GM23248 (cell line): ENCODE data around the gene COPS3. TPM values are rescaled to one million over a fixed set of nuclear protein-coding genes. Genes with fewer than 3 reads are reported as not detected.

ENCODE experiments used
- DNase-seq: peaks from one replicate; pipeline ENCODE4 v3.0.0-alpha.2; 2015
- H2AFZ ChIP-seq: fragments of 200-600 bp; sonication (generic); 2 replicates; pipeline ENCODE4 v1.6.1; 2016; ENCODE audit warnings: antibody characterized with exemption
- H3F3A ChIP-seq: fragments of 200-600 bp; sonication (generic); 2 replicates; pipeline ENCODE4 v1.6.1; 2016; ENCODE audit warnings: mild to moderate bottlenecking, antibody characterized with exemption, mixed run types; ENCODE audit not compliant: insufficient read depth
- H3K27ac ChIP-seq: fragments of 200-600 bp; sonication (generic); 2 replicates; pipeline ENCODE4 v1.5.1; 2016; ENCODE audit warnings: mild to moderate bottlenecking
- H3K27me3 ChIP-seq: fragments of 200-600 bp; sonication (generic); replicated peaks from 2 replicates; pipeline ENCODE4 v1.6.1; 2016; ENCODE audit warnings: mild to moderate bottlenecking; ENCODE audit not compliant: insufficient read depth
- H3K36me3 ChIP-seq: fragments of 200-600 bp; sonication (generic); 2 replicates; pipeline ENCODE4 v1.6.1; 2016; ENCODE audit warnings: low read depth, mild to moderate bottlenecking
- H3K4me1 ChIP-seq: fragments of 200-600 bp; sonication (generic); 2 replicates; pipeline ENCODE4 v1.6.1; 2016; ENCODE audit warnings: mild to moderate bottlenecking; ENCODE audit not compliant: insufficient read depth
- H3K4me2 ChIP-seq: fragments of 200-600 bp; sonication (generic); one replicate; pipeline ENCODE4 v1.6.1; 2016; ENCODE audit warnings: mild to moderate bottlenecking; ENCODE audit not compliant: unreplicated experiment
- H3K4me3 ChIP-seq: fragments of 200-600 bp; sonication (generic); 2 replicates; pipeline ENCODE4 v1.5.1; 2016; ENCODE audit warnings: mild to moderate bottlenecking
- H3K79me2 ChIP-seq: fragments of 200-600 bp; sonication (generic); 2 replicates; pipeline ENCODE4 v1.6.1; 2016; ENCODE audit warnings: mild to moderate bottlenecking; ENCODE audit not compliant: insufficient read depth
- H3K9ac ChIP-seq: fragments of 200-600 bp; sonication (generic); 2 replicates; pipeline ENCODE4 v1.6.1; 2016; ENCODE audit warnings: mild to moderate bottlenecking
- H3K9me2 ChIP-seq: fragments of 200-600 bp; sonication (generic); 2 replicates; pipeline ENCODE4 v1.6.1; 2016; ENCODE audit warnings: mixed run types, mild to moderate bottlenecking, moderate library complexity; ENCODE audit not compliant: insufficient read depth
- H3K9me3 ChIP-seq: fragments of 200-600 bp; sonication (generic); one replicate; pipeline ENCODE4 v1.6.1; 2017; ENCODE audit warnings: low read depth
- H4K20me1 ChIP-seq: fragments of 200-600 bp; sonication (generic); 2 replicates; pipeline ENCODE4 v1.6.0; 2016; ENCODE audit not compliant: insufficient read depth
- EZH2 ChIP-seq: fragments of 200-600 bp; sonication (generic); IDR thresholded peaks from 2 replicates; pipeline ENCODE4 v1.6.1; 2018; ENCODE audit warnings: antibody characterized with exemption, mild to moderate bottlenecking; ENCODE audit not compliant: insufficient read depth, poor library complexity, severe bottlenecking
- EZH2phosphoT487 ChIP-seq: fragments of 200-600 bp; sonication (generic); IDR thresholded peaks from 2 replicates; pipeline ENCODE4 v1.6.1; 2018; ENCODE audit warnings: antibody characterized with exemption, moderate library complexity, mild to moderate bottlenecking, low read depth; ENCODE audit not compliant: insufficient read depth
- WGBS, 2 experiments: methylation state at CpG; one replicate each; pipeline ENCODE4 v1.1.6; 2015 to 2017; ENCODE audit warnings: low lambda C conversion rate in 2 of 2, low coverage in 1 of 2; ENCODE audit errors: missing lambda C conversion rate in 2 of 2; 5-methylcytosine and 5-hydroxymethylcytosine counted together
- in situ Hi-C: fragments of 300-500 bp; cut with MboI; formaldehyde crosslinking; loops from 2 replicates; pipeline ENCODE4 v1.15.0; 2020
- polyA plus RNA-seq: library from polyadenylated mRNA; unstranded; fragments of >200 nt; fragmentation: Nextera tagmentation; extraction: Ambion mirVana; gene quantifications from 2 replicates; pipeline ENCODE4 v1.2.1, GENCODE V29; 2016
- total RNA-seq: library from RNA; depleted of rRNA; stranded (reverse); fragments of >200 nt; shearing (Covaris generic); gene quantifications from 2 replicates; pipeline ENCODE4 v1.2.3, GENCODE V29; 2014

Gene COPS3
- total and polyA plus RNA-seq, 2 experiments from 2014 or later: 90.2 to 93.3 TPM

DNA sequence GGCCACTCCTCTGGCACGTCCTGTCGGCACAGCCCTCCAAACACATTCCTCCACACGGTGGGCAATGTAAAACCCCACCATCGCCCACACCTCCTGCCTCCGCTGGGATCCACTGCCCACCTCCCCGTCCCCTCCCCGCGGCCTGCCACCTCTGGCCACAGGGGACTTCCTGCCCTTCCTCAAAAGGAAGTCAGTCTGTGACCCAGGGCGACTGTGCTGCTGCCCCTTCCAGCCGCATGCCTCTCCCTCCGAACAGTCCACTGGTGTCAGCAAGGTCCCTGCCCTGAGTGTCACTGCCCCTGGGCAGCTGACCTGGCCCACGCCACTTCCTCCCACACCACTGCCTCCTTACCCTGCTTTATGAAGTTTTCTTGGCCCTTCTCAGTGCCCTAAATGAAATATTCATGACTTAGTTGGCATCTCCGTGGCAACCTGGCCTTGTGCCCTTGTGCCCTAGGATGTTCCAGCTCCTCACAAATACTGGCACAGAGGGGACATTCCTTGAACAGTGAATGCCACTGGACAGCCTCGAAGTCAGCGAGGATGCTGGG lies 76.9 kb downstream of the COPS3 start:
- Histone ChIP-seq H3K27me3 (no peaks in the 10 kb centered on the region), H3K9me3 (no peaks in the 10 kb centered on the region), H3K9ac (no peak overlapping the region), H3K9me2 (no peaks in the 10 kb centered on the region), H3K79me2 (no peaks in the 10 kb centered on the region), H3K36me3 (no peaks in the 10 kb centered on the region), H4K20me1 (no peaks in the 10 kb centered on the region), H3K4me3 (no peak overlapping the region), H3K4me2 (no peak overlapping the region), H3F3A (peaks cover 15% of the 10 kb centered on the region), H3K27ac (no peak overlapping the region), H3K4me1 (0 out of 2 replicates have a peak, but pooled peaks cover 12% of the 10 kb centered on the region), H2AFZ (no peak overlapping the region)
- DNase-seq: no peak
- WGBS, 2 experiments: 85 to 87% methylated on average over 15 of the region's 15 CpGs
- in situ Hi-C loops: no loop called here
- TF ChIP-seq EZH2 (no peak), EZH2phosphoT487 (no peak)

GRCh38 chr17:17203173-17203730 lies 77.8 kb downstream of the COPS3 start:
- Histone ChIP-seq H3K4me3 (no peak overlapping the region), H3K4me1 (0 out of 2 replicates have a peak, but pooled peaks cover 12% of the 10 kb centered on the region), H3K27ac (no peak overlapping the region), H3K79me2 (no peaks in the 10 kb centered on the region), H2AFZ (no peak overlapping the region), H3K9me2 (no peaks in the 10 kb centered on the region), H3K27me3 (no peaks in the 10 kb centered on the region), H4K20me1 (no peaks in the 10 kb centered on the region), H3F3A (peaks cover 15% of the 10 kb centered on the region), H3K9ac (no peak overlapping the region), H3K36me3 (no peaks in the 10 kb centered on the region), H3K9me3 (no peaks in the 10 kb centered on the region), H3K4me2 (no peak overlapping the region)
- TF ChIP-seq EZH2phosphoT487 (no peak), EZH2 (no peak)
- 87 to 89% methylated on average over 15 of the region's 15 CpGs for WGBS, 2 experiments
- no peak for DNase-seq
- in situ Hi-C loops: no loop called here

DNA sequence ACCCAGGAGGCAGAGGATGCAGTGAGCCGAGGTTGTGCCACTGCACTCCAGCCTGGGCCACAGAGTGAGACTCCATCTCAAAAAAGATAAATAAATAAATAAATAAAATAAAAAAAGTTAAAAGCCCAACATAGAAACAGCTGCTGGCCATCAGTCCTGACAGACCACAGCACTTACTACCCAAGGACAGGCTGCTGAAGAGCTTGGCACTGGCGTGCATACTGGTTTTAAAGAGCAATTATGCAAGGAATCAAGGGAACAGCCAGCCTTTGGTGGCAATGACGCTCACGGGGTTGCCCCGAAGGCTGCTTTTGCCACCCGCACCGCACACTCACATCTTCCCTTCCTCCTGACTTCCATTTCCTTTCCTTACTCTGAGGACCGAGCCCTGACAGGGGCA lies 79.1 kb downstream of the COPS3 start:
- H3K9me2 ChIP-seq: no peaks in the 10 kb centered on the region
- H3K4me2 ChIP-seq: no peak overlapping the region
- DNase-seq: no peak
- no peak overlapping the region for H3K4me3 ChIP-seq
- H3K27ac ChIP-seq: no peak overlapping the region
- no peak overlapping the region for H2AFZ ChIP-seq
- H3K79me2 ChIP-seq: no peaks in the 10 kb centered on the region
- in situ Hi-C loops: no loop called here
- no peaks in the 10 kb centered on the region for H4K20me1 ChIP-seq
- H3K36me3 ChIP-seq: no peaks in the 10 kb centered on the region
- H3K4me1 ChIP-seq: 0 out of 2 replicates have a peak, but pooled peaks cover 9% of the 10 kb centered on the region
- TF ChIP-seq EZH2phosphoT487 (no peak), EZH2 (no peak)
- H3K9ac ChIP-seq: no peak overlapping the region
- peaks cover 5% of the 10 kb centered on the region for H3F3A ChIP-seq
- H3K9me3 ChIP-seq: no peaks in the 10 kb centered on the region
- no peaks in the 10 kb centered on the region for H3K27me3 ChIP-seq
- WGBS, 2 experiments: 87 to 96% methylated on average over 8 of the region's 8 CpGs

DNA sequence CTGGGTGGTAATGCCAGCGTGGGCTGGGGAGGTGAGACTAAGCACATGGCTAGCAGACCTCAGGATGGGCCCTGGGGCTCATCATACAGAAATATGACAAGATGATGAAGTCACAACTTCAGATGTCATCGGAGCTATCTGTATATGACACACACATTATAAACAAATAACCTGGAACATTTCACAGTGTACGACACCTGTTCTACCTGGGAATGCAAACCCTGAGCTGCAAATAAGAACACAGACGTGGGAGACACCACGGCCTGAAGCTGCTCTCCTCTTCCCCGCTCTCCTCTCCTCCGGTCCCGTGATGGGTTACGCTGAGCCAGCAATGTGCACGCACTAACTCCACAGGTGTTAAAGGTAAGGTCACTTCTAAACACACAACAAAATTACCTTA lies 79.8 kb downstream of the COPS3 start:
- no peak overlapping the region for H3K27ac ChIP-seq
- in situ Hi-C loops: no loop called here

More for the DNA sequence above, 79.8 kb downstream of the COPS3 start:
- WGBS, 2 experiments: 83% methylated on average over 10 of the region's 10 CpGs
- no peak overlapping the region for H3K4me3 ChIP-seq
- no peaks in the 10 kb centered on the region for H4K20me1 ChIP-seq
- no peak overlapping the region for H2AFZ ChIP-seq
- no peak overlapping the region for H3K9ac ChIP-seq
- H3K9me3 ChIP-seq: no peaks in the 10 kb centered on the region
- DNase-seq: no peak
- no peaks in the 10 kb centered on the region for H3K9me2 ChIP-seq
- no peak for TF ChIP-seq EZH2phosphoT487
- TF ChIP-seq EZH2: no peak
- no peaks in the 10 kb centered on the region for H3K36me3 ChIP-seq
- 0 out of 2 replicates have a peak, but pooled peaks cover 6% of the 10 kb centered on the region for H3K4me1 ChIP-seq
- H3F3A ChIP-seq: peaks cover 8% of the 10 kb centered on the region; the same call in 1 of the 2 replicates
- H3K79me2 ChIP-seq: no peaks in the 10 kb centered on the region
- no peaks in the 10 kb centered on the region for H3K27me3 ChIP-seq
- H3K4me2 ChIP-seq: no peak overlapping the region
